Peyer's patch (tissue), 4 donors: Measurements from ENCODE around the gene RADIL. TPM values are rescaled to one million over a fixed set of nuclear protein-coding genes. Genes with fewer than 3 reads are reported as not detected.

Experiments used
- DNase-seq, 3 donors: peaks; one replicate each; pipeline ENCODE4 v3.0.0-alpha.2; 2017 to 2019
- H3K27ac ChIP-seq, 4 donors: fragments of 200-600 bp; sonication (generic); one replicate each; pipeline ENCODE4 v1.5.1; 2016 to 2019
- H3K27me3 ChIP-seq, 2 donors: fragments of 200-600 bp; sonication (generic); one replicate each; pipeline ENCODE4 v1.5.1; 2019
- H3K36me3 ChIP-seq, 3 donors: fragments of 200-600 bp; sonication (generic); one replicate each; pipeline ENCODE4 v1.5.1; 2016 to 2019
- H3K4me1 ChIP-seq, 4 donors: fragments of 200-600 bp; sonication (generic); one replicate each; pipeline ENCODE4 v1.5.1; 2016 to 2019
- H3K4me3 ChIP-seq, 4 donors: fragments of 200-600 bp; sonication (generic); 1 replicate in 3 of 4; 2 replicates in 1 of 4; pipeline ENCODE4 v1.5.1; 2016 to 2019; ENCODE audit warnings: mild to moderate bottlenecking in 1 of 4
- H3K9me3 ChIP-seq, 4 donors: fragments of 200-600 bp; sonication (generic); one replicate each; pipeline ENCODE4 v1.5.1; 2016 to 2019; ENCODE audit warnings: mild to moderate bottlenecking in 1 of 4
- CTCF ChIP-seq, 6 experiments: fragments of 450-650 bp in 4 of 6; fragments of 200-600 bp in 2 of 6; sonication (generic) in 1 of 6; IDR thresholded peaks; one replicate each; pipeline ENCODE4 v1.5.1; 2017 to 2019; ENCODE audit warnings: antibody characterized with exemption in 6 of 6, mild to moderate bottlenecking in 3 of 6, moderate library complexity in 1 of 6
- POLR2A ChIP-seq, 2 donors: fragments of 450-650 bp; IDR thresholded peaks; one replicate each; pipeline ENCODE4 v1.5.1; 2017; ENCODE audit warnings: antibody characterized with exemption in 2 of 2, mild to moderate bottlenecking in 2 of 2, moderate library complexity in 2 of 2
- total RNA-seq, 4 donors: library from RNA; depleted of rRNA; stranded (reverse); fragments of >200 nt; gene quantifications; one replicate each; pipeline ENCODE4 v1.1.0, GENCODE V29; 2016

Gene RADIL
- total RNA-seq, 4 donors from 2014 or later, result 1.1 to 16.5 (median 4.5) TPM

DNA sequence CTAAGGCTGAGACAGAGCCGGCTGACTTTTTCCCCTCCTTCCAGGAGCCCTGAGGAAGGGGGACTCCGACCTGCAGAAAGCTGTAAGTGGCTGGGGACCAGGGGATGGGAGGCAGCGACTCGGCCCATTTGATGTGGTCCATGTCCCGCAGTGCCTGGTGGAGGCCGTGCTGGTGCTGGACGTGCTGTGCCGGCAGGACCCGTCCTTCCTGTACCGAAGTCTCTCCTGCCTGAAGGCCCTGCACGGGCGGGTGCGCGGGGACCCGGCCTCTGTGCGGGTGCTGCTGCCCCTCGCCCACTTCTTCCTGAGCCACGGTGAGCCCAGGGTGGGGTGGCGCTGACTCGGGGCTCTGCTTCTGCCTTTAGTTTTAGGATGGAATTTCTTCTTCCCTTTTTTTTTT lies 98.1 kb downstream of the RADIL start:
- Histone ChIP-seq H3K36me3 (peaks cover 0 to 96% (median 0%) of the 10 kb centered on the region in 3 donors), H3K4me3 (no peak overlapping the region), H3K4me1 (no peaks in the 10 kb centered on the region), H3K27ac (no peak overlapping the region), H3K27me3 (no peaks in the 10 kb centered on the region), H3K9me3 (no peaks in the 10 kb centered on the region)
- no peak for DNase-seq
- no peak for TF ChIP-seq POLR2A (IDR thresholded peaks at IDR 0.05)
- TF ChIP-seq CTCF (IDR thresholded peaks at IDR 0.05), result no peak

DNA sequence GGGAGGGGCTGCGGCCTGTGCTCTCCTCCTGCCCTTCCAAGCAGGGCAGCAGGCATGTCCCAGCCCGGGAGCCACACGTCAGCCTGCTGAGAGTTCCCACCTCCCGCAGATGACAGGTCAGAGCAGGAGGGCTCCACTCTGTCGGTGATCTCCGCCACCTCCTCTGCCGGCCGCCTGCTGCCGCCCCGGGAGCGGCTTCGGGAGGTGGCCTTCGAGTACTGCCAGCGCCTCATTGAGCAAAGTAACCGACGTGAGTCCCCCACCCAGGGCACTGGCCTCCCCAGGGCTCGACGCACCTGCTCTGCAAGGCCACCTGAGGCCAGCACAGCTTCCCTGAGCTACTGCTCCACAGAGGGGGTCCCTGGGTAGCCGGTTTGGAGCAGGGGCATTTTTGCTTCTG lies 98.7 kb downstream of the RADIL start:
- TF ChIP-seq CTCF (IDR thresholded peaks at IDR 0.05) (no peak), POLR2A (IDR thresholded peaks at IDR 0.05) (no peak)
- no peaks in the 10 kb centered on the region for H3K9me3 ChIP-seq
- H3K27me3 ChIP-seq, result no peaks in the 10 kb centered on the region
- H3K27ac ChIP-seq, result no peak overlapping the region
- H3K36me3 ChIP-seq, result peaks cover 0 to 96% (median 0%) of the 10 kb centered on the region in 3 donors
- DNase-seq, result no peak
- H3K4me1 ChIP-seq, result no peaks in the 10 kb centered on the region
- H3K4me3 ChIP-seq, result no peak overlapping the region

DNA sequence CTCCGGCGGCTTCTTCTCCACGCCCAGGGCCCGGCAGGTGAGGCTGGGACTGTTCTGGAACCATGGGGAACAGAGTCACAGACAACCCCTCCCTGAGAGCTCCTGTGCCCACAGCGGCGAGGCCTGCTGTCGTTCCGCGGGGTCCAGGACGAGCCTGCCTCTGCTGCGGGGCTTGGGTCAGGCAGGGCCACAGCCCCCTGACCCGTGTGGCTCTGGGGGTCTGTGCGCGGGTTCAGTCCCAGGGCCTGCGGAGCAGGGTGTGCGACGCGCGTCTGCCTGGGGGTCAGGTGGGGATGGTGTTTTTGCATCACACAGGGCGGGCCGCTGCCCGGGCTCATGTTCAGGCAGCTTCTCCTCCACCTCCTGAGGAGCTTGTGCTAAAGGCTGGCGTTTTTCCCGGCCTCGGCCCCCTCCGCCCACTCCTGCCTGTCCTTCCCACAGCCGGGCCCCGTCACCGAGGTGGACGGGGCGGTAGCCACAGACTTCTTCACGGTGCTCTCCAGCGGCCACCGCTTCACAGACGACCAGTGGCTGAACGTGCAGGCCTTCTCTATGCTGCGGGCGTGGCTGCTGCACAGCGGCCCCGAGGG lies 99.7 kb downstream of the RADIL start:
- no peaks in the 10 kb centered on the region for H3K27me3 ChIP-seq
- H3K27ac ChIP-seq, result no peak overlapping the region
- H3K36me3 ChIP-seq, result peaks cover 0 to 89% (median 0%) of the 10 kb centered on the region in 3 donors
- H3K4me1 ChIP-seq, result no peaks in the 10 kb centered on the region
- no peak overlapping the region for H3K4me3 ChIP-seq
- TF ChIP-seq POLR2A (IDR thresholded peaks at IDR 0.05) (no peak), CTCF (IDR thresholded peaks at IDR 0.05) (no peak)
- DNase-seq, result no peak
- no peaks in the 10 kb centered on the region for H3K9me3 ChIP-seq

DNA sequence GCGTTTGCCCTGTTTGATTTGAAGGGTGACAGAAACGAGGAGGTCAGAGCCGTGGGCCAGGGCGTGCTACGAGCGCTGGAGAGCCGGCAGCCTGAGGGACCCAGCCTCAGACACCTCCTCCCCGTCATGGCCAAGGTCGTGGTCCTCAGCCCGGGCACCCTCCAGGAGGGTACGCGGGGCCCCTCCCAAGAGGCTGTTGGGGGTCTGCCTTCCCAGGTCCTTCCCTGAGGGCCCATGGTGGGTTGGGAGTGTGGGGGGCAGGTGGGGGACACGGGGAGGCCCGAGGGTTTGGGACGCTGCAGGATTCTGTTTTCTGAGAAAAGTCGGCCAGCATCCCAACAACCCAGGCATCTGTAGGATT lies 100.2 kb downstream of the RADIL start:
- Histone ChIP-seq H3K9me3 (no peaks in the 10 kb centered on the region), H3K36me3 (peaks cover 0 to 83% (median 0%) of the 10 kb centered on the region in 3 donors), H3K4me1 (no peaks in the 10 kb centered on the region), H3K27me3 (no peaks in the 10 kb centered on the region), H3K27ac (no peak overlapping the region), H3K4me3 (no peak overlapping the region)
- no peak for DNase-seq
- TF ChIP-seq POLR2A (IDR thresholded peaks at IDR 0.05) (no peak), CTCF (IDR thresholded peaks at IDR 0.05) (no peak)

- Histone ChIP-seq H3K4me3 (no peak overlapping the region), H3K27ac (no peak overlapping the region), H3K4me1 (no peaks in the 10 kb centered on the region), H3K36me3 (peaks cover 0 to 77% (median 0%) of the 10 kb centered on the region in 3 donors), H3K27me3 (no peaks in the 10 kb centered on the region), H3K9me3 (no peaks in the 10 kb centered on the region)
- no peak for TF ChIP-seq POLR2A (IDR thresholded peaks at IDR 0.05)
- TF ChIP-seq CTCF (IDR thresholded peaks at IDR 0.05), result no peak
- DNase-seq, result no peak
These were observed 100.9 kb downstream of the RADIL start for GRCh38 chr7:4782333-4783291.
